HG02798 (cell line): ENCODE data around the gene CA5A.
A peak's percentile ranks its signal among the peaks of the same experiment; 100 is the strongest.

Experiments
- ATAC-seq: cut with Tn5 transposase; IDR thresholded peaks from one replicate; pipeline ENCODE4 v1.9.1; 2021; ENCODE audit warnings: mild to moderate bottlenecking; ENCODE audit not compliant: unreplicated experiment, poor library complexity

CA5A gene

GRCh38 chr16:87854907-87855683 lies 81.2 kb downstream of the CA5A start:
- no peak for ATAC-seq

DNA sequence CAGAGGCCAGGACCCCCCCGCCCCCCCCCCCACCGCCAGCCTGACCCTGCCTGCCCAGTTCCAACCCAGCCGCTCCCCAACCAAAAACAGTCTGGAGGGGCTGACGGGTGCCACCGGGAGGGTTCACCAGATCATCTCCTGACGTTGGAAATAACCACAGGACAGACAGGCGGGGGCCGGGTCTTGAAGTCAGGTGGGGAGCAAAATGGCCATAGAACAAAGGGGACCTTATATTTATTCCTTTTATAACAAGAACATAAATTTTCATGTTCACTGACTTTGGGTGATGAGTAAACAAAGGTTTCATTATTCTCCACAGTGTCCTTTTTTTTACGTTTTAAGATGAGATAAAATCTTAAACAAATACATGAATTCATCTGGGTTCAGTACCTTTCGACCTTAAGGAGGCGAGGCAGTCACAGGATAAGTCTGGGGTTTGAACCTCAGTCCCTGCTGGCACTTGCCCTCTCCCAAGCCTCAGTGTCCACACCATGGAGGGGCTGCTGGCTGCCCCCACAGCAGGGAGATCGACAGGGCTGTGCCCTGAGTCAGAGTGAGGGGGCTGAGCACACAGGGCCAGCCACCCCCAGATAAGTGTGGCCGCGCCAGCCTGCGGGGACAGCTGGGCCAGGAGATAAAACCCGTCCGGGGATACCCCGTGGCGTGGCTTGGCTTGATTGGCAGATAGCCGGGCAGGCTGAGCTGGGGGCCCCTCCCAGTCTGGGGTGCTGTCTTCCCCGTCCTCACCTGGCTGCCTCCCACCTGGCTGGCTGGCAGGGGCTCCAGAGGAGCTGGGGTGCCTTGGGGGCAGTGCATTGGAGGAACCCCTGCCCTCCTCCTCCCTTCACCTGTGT lies 82.0 kb downstream of the CA5A start:
- no peak for ATAC-seq

DNA sequence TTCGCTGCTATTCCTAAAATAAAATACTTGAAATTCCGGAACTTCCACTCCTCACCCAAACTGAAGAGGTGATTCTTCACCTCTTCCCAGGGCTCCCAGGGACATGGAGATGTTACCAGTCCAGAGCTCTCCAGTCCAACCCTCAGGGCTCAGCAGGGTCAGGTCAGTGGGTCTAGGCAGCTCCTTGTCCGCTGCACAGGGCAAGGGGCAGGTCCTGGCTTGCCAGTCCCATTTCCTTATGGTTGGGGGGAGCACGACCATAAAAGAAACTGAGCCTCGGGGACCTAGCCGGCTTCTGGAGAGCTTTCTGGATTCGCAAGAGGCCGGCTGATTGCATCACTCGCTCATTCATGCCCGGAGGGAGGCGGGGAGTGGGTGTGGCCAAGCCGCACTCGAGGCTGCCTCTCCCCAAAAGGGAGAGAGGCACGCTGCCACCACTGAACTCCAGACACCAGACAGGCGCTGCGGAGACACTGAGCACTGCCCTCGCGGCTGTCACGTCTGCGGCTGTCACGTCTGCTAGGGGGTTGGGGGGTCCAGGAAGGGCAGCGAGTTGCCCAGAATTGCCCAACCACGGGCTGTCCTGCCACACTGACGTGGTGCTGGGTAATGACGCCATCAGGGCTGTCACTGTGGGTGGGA lies 82.8 kb downstream of the CA5A start:
- peak; percentile 67 for ATAC-seq

DNA sequence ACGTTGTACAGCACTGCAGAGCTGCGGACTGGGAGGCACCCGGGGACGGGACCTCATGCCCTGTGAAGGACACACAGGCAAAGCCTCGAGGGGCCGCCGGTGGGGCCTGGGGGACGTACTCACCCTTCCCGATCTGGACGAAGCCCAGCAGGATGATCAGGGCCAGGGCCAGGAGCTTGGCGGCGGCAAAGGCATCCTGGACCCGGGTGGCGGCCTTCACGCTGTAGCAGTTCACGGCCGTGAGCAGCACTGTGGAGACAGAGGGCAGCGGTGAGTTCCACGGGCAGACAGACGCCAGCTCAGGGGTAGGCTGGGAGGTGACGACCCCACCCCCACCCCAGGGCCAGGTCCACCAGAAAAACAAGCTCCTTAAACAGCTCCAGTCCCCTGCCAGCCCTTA lies 84.7 kb downstream of the CA5A start:
- no peak for ATAC-seq

- no peak for ATAC-seq
Measured at GRCh38 chr16:87851141-87851587, 85.2 kb downstream of the CA5A start.

- no peak for ATAC-seq
Measured at GRCh38 chr16:87850009-87851006, 86.0 kb downstream of the CA5A start.

- ATAC-seq = no peak
Measured at GRCh38 chr16:87849419-87850008, 86.8 kb downstream of the CA5A start.

GRCh38 chr16:87848676-87849345 lies 87.5 kb downstream of the CA5A start:
- no peak for ATAC-seq

DNA sequence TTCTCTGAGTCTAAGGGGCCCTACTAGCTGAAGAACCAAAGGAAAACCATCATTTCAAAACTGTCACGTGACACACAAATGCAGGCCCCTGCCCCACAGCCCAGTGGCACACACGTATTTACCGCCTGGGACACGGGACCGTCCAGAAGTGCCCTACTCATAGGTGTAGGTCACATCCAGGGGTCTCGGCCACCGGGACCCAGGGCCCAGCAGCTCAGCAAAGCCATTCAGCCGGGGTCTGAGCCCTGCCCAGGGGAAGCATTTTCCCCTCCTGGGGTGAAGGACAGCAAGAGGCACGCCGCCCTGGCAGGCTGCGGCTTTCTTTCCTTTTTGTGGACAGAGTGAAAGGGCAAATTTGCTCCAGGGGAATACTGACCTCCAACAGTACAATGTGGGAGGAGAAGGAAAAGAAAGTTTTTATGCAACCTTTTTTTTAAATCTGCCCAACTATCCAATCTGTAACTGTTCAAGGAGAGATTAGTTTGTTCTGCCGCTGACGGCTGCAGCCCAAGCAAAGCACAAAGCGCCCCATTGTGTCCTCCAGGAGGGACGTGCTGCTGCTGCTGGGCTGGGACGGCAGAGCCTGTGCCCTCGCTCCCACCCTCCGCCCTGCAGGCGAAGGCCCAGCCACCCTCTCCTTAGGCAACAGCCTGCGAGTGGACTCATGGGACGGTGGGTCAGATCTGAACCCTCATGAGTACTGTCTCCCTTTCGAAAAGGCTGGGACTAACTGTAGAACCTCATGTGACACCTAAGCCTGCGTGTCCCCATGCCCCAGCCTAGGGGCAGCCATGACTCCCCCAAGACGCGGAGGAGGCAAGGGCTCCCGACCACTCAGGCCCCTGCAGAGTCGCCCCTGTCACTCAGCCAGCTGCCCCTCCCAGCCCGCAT lies 88.3 kb downstream of the CA5A start:
- ATAC-seq = no peak

DNA sequence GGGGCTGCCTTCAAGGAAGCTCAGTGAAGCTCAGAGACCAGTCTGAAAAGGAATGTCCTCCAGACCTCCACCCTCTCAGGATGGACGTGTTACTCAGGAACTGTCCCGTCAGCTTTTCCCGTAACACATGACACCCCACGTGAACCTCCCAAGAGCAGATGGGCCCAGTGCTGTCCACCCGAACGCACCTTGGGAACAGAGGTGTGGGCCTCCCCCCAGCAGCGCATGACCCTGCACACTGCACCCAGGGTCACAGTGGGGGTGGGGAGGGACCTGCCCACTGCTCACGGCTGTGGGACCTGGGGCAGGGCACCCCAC lies 88.9 kb downstream of the CA5A start:
- no peak for ATAC-seq

- no peak for ATAC-seq
Measured at GRCh38 chr16:87846705-87847466, 89.4 kb downstream of the CA5A start.

- ATAC-seq = no peak
Measured at GRCh38 chr16:87845807-87846619, 90.3 kb downstream of the CA5A start.

DNA sequence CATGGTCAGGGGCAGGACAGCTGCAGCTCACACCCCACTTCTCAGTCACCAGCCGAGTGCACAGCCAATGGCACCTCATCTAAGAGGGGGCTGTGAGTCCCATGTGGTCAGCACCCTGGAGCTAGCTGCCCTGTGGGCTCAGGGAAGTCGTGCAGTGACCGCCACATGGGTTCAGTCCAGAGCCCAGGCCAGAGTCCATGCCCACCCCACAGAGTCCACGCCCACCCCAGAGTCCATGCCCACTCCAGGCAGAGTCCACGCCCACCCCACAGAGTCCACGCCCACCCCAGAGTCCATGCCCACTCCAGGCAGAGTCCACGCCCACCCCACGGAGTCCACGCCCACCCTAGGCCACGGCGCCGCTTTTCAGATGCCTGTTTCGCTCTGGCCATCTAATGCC lies 91.1 kb downstream of the CA5A start:
- no peak for ATAC-seq

- no peak for ATAC-seq
Measured at GRCh38 chr16:87844809-87845208, 91.5 kb downstream of the CA5A start.

GRCh38 chr16:87844120-87844733 lies 92.1 kb downstream of the CA5A start:
- ATAC-seq = no peak

DNA sequence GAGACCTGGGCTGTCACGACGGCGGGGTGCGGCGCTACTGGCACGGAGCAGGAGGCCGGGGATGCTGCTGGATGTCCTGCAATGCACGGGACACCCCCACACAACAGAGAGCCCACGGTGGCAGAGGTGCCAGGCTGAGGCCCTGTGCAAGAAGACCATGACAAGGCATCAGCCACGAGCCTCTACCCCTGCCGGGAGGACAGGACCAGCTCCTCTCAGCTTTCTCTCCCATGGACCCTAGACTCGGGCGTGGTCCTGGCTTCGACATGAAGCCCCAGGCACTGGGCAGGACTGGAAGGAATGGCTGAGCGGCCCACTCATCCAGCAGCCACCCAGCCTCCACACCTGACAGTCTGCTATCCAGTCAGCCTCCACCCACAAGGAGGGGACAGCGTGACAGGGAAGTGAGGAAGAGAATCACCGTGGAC lies 92.6 kb downstream of the CA5A start:
- ATAC-seq = no peak
